GM18951 (cell line): ENCODE results near the gene TMEM120A.

Source experiments
- POLR2A ChIP-seq: IDR thresholded peaks from 4 replicates; pipeline ENCODE4 v1.6.1; 2011; ENCODE audit warnings: mild to moderate bottlenecking; ENCODE audit not compliant: insufficient read length, insufficient read depth; ENCODE audit errors: extremely low read depth
- in situ Hi-C: fragments of 300-500 bp; cut with MboI; formaldehyde crosslinking; loops from one replicate; pipeline ENCODE4 v1.12.0; 2022; ENCODE audit warnings: low sequenced_read_pairs, mixed read lengths, inconsistent platforms; ENCODE audit not compliant: unreplicated experiment

The TMEM120A gene

GRCh38 chr7:75989500-75990388 is 4.7 kb downstream of the TMEM120A start:
- no peak for TF ChIP-seq POLR2A
- in situ Hi-C loops: no loop called here

GRCh38 chr7:75988568-75989499 is 5.6 kb downstream of the TMEM120A start:
- no peak for TF ChIP-seq POLR2A
- in situ Hi-C loops: no loop called here

GRCh38 chr7:75987805-75988567 is 6.4 kb downstream of the TMEM120A start:
- no peak for TF ChIP-seq POLR2A
- in situ Hi-C loops: no loop called here

- TF ChIP-seq POLR2A: no peak
- in situ Hi-C loops: no loop called here
Measured at GRCh38 chr7:75987026-75987804, 7.2 kb downstream of the TMEM120A start.

- in situ Hi-C loops: no loop called here
- no peak for TF ChIP-seq POLR2A
Measured at GRCh38 chr7:75986147-75986781, 8.1 kb downstream of the TMEM120A start.

- TF ChIP-seq POLR2A: no peak
- in situ Hi-C loops: no loop called here
Measured at GRCh38 chr7:75985518-75986146, 8.8 kb downstream of the TMEM120A start.

GRCh38 chr7:75985009-75985517 is 9.3 kb downstream of the TMEM120A start:
- in situ Hi-C loops: no loop called here
- no peak for TF ChIP-seq POLR2A

GRCh38 chr7:75984130-75985008 is 10.0 kb downstream of the TMEM120A start:
- TF ChIP-seq POLR2A: no peak
- in situ Hi-C loops: no loop called here

GRCh38 chr7:75983471-75984129 is 10.8 kb downstream of the TMEM120A start:
- in situ Hi-C loops: no loop called here
- no peak for TF ChIP-seq POLR2A

- in situ Hi-C loops: no loop called here
- TF ChIP-seq POLR2A: no peak
Measured at GRCh38 chr7:75982306-75983064, 11.9 kb downstream of the TMEM120A start.
